H9 (cell line): ENCODE measurements around the gene IL1RL2. TPM values are rescaled to one million over a fixed set of nuclear protein-coding genes. Genes with fewer than 3 reads are reported as not detected.

Source experiments
- DNase-seq: peaks from one replicate; pipeline ENCODE4 v3.0.0-alpha.2; 2017
- H2AFZ ChIP-seq: one replicate; pipeline ENCODE4 v1.6.1; 2013; ENCODE audit warnings: mild to moderate bottlenecking, low read length, control low read depth, moderate library complexity
- H2AK5ac ChIP-seq: 2 replicates; pipeline ENCODE4 v1.6.1; 2013; ENCODE audit warnings: low read length, control low read depth, mixed read lengths; ENCODE audit not compliant: insufficient read length
- H2BK120ac ChIP-seq: one replicate; pipeline ENCODE4 v1.6.1; 2013; ENCODE audit warnings: low read depth, mild to moderate bottlenecking, low read length, control low read depth, inconsistent platforms; ENCODE audit not compliant: poor library complexity, severe bottlenecking
- H2BK12ac ChIP-seq: 2 replicates; pipeline ENCODE4 v1.6.1; 2013; ENCODE audit warnings: low read length, control low read depth, mixed read lengths, low read depth; ENCODE audit not compliant: insufficient read length
- H2BK15ac ChIP-seq: 2 replicates; pipeline ENCODE4 v1.6.1; 2013; ENCODE audit warnings: low read depth, low read length, control low read depth
- H2BK20ac ChIP-seq: one replicate; pipeline ENCODE4 v1.6.1; 2013; ENCODE audit warnings: low read depth, mild to moderate bottlenecking, low read length, control low read depth, inconsistent platforms; ENCODE audit not compliant: poor library complexity, severe bottlenecking
- H2BK5ac ChIP-seq: 2 replicates; pipeline ENCODE4 v1.6.1; 2013; ENCODE audit warnings: low read length, control low read depth, mixed read lengths; ENCODE audit not compliant: insufficient read length
- H3K14ac ChIP-seq: 2 replicates; pipeline ENCODE4 v1.6.1; 2013; ENCODE audit warnings: low read length, control low read depth; ENCODE audit not compliant: insufficient read depth
- H3K18ac ChIP-seq: 2 replicates; pipeline ENCODE4 v1.6.1; 2013; ENCODE audit warnings: low read depth, mild to moderate bottlenecking, mixed read lengths, low read length, control low read depth; ENCODE audit not compliant: insufficient read length
- H3K23ac ChIP-seq: 2 replicates; pipeline ENCODE4 v1.6.1; 2013; ENCODE audit warnings: low read length, control low read depth, mixed read lengths, low read depth; ENCODE audit not compliant: insufficient read length
- H3K23me2 ChIP-seq: 2 replicates; pipeline ENCODE4 v1.6.1; 2013; ENCODE audit warnings: low read depth, mild to moderate bottlenecking, mixed read lengths, low read length, control low read depth; ENCODE audit not compliant: insufficient read length, poor library complexity, severe bottlenecking
- H3K27ac ChIP-seq: 2 replicates; pipeline ENCODE4 v1.5.1; 2013; ENCODE audit warnings: low read length, control low read depth, mixed read lengths, low read depth; ENCODE audit not compliant: insufficient read length
- H3K27me3 ChIP-seq: 2 replicates; pipeline ENCODE4 v1.6.1; 2013; ENCODE audit warnings: low read length, control low read depth, inconsistent platforms; ENCODE audit not compliant: insufficient read depth
- H3K4ac ChIP-seq: 2 replicates; pipeline ENCODE4 v1.6.1; 2013; ENCODE audit warnings: low read depth, mild to moderate bottlenecking, control low read depth, inconsistent platforms, low read length, moderate library complexity
- H3K4me1 ChIP-seq: 2 replicates; pipeline ENCODE4 v1.6.1; 2013; ENCODE audit warnings: low read length, control low read depth, inconsistent platforms; ENCODE audit not compliant: insufficient read depth
- H3K4me2 ChIP-seq: 2 replicates; pipeline ENCODE4 v1.6.1; 2013; ENCODE audit warnings: low read length, control low read depth, mixed read lengths; ENCODE audit not compliant: insufficient read length, insufficient read depth
- H3K56ac ChIP-seq: 2 replicates; pipeline ENCODE4 v1.6.1; 2013; ENCODE audit warnings: low read depth, mild to moderate bottlenecking, mixed read lengths, low read length, control low read depth; ENCODE audit not compliant: insufficient read length
- H3K79me1 ChIP-seq: 2 replicates; pipeline ENCODE4 v1.6.1; 2013; ENCODE audit warnings: low read depth, mild to moderate bottlenecking, moderate library complexity, low read length, control low read depth, inconsistent platforms; ENCODE audit not compliant: insufficient read depth, poor library complexity, severe bottlenecking
- H3K79me2 ChIP-seq: 2 replicates; pipeline ENCODE4 v1.6.1; 2013; ENCODE audit warnings: low read length, control low read depth, inconsistent platforms; ENCODE audit not compliant: insufficient read depth
- H3K9ac ChIP-seq: 2 replicates; pipeline ENCODE4 v1.6.1; 2013; ENCODE audit warnings: low read length, control low read depth, mixed read lengths; ENCODE audit not compliant: insufficient read length; ENCODE audit errors: extremely low read depth
- H3K9me3 ChIP-seq: one replicate; pipeline ENCODE4 v1.6.1; 2013; ENCODE audit warnings: low read depth, low read length, inconsistent platforms; ENCODE audit not compliant: control insufficient read depth
- H3T11ph ChIP-seq: one replicate; pipeline ENCODE4 v1.6.1; 2013; ENCODE audit warnings: mild to moderate bottlenecking, low read length, control low read depth, inconsistent platforms
- H4K20me1 ChIP-seq: one replicate; pipeline ENCODE4 v1.6.1; 2013; ENCODE audit not compliant: control insufficient read depth, insufficient read length, insufficient read depth
- H4K5ac ChIP-seq: 2 replicates; pipeline ENCODE4 v1.6.1; 2013; ENCODE audit warnings: low read depth, mild to moderate bottlenecking, mixed read lengths, low read length, control low read depth; ENCODE audit not compliant: insufficient read length
- H4K8ac ChIP-seq: replicated peaks from 2 replicates; pipeline ENCODE4 v1.6.1; 2013; ENCODE audit warnings: low read length, control low read depth, mixed read lengths, low read depth; ENCODE audit not compliant: insufficient read length
- H4K91ac ChIP-seq: 2 replicates; pipeline ENCODE4 v1.6.1; 2013; ENCODE audit warnings: low read depth, mild to moderate bottlenecking, moderate library complexity, mixed read lengths, low read length, control low read depth; ENCODE audit not compliant: insufficient read length
- H3K27ac Mint-ChIP-seq, 3 experiments: 2 replicates in 2 of 3; 3 replicates in 1 of 3; pipeline ENCODE4 v1.8.0; 2020 to 2021; ENCODE audit warnings: mixed read lengths in 3 of 3, mild to moderate bottlenecking in 1 of 3, moderate library complexity in 1 of 3
- H3K27me3 Mint-ChIP-seq: 2 replicates; pipeline ENCODE4 v1.8.0; 2021; ENCODE audit warnings: low read depth, mild to moderate bottlenecking, moderate library complexity, mixed read lengths
- H3K36me3 Mint-ChIP-seq, 3 experiments: 2 replicates in 2 of 3; 3 replicates in 1 of 3; pipeline ENCODE4 v1.8.0; 2020 to 2021; ENCODE audit warnings: low read depth in 3 of 3, mixed read lengths in 3 of 3; ENCODE audit not compliant: insufficient read depth in 1 of 3
- H3K4me1 Mint-ChIP-seq, 2 experiments: 2 replicates each; pipeline ENCODE4 v1.8.0; 2020; ENCODE audit warnings: mixed read lengths in 2 of 2
- H3K4me3 Mint-ChIP-seq, 2 experiments: 2 replicates in 1 of 2; 3 replicates in 1 of 2; pipeline ENCODE4 v1.8.0; 2020 to 2021; ENCODE audit warnings: mild to moderate bottlenecking in 2 of 2, mixed read lengths in 2 of 2, moderate library complexity in 1 of 2
- H3K9me3 Mint-ChIP-seq, 2 experiments: 2 replicates in 1 of 2; 3 replicates in 1 of 2; pipeline ENCODE4 v1.8.0; 2020; ENCODE audit warnings: mild to moderate bottlenecking in 2 of 2, mixed read lengths in 2 of 2, moderate library complexity in 1 of 2
- WGBS: extraction: QIAGEN DNeasy Blood & Tissue Kit; methylation state at CpG from one replicate; pipeline ENCODE4 v1.1.7; 2013; ENCODE audit warnings: missing lambda C conversion rate, low lambda C conversion rate, mixed read lengths; ENCODE audit not compliant: insufficient read length; ENCODE audit errors: extremely low coverage; 5-methylcytosine and 5-hydroxymethylcytosine counted together
- total RNA-seq: library from RNA; stranded (reverse); gene quantifications from 2 replicates; pipeline ENCODE4 v1.2.1, GENCODE V29; 2021
- TF ChIP-seq, protein P1 (sequence below): fragments of 200-600 bp; sonication (generic); conservative IDR thresholded peaks from 3 replicates; pipeline ENCODE4 v1.8.0; 2021; ENCODE audit warnings: antibody characterized with exemption, mild to moderate bottlenecking

Gene IL1RL2
- total RNA-seq, 1 experiment from 2014 or later: not detected

DNA sequence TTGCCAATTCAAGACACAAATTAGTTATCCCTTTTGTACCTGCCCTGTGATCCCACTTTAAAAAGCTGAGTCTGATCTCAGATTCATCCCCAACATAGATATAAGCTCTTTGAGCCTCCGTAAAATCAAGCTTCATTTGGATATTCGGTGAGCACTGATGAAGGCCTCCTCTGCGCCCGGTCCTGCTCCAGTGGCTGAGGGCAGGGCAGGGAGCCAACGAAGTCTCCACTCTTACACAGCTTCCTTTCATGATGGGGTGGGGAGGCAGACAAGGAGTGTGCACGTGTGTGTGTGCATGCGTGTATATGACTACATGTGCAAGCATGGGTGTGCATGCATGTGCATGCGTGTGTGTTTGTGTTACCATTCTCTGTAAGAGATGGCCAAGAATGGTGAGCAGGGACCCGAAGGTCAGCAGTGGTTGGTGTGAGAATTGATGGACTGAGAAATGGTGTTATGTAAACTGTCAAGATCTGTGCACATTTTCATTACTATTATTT is 43.6 kb downstream of the IL1RL2 start:
- H3K27ac ChIP-seq: no peak overlapping the region
- no peaks in the 10 kb centered on the region for H3K9me3 ChIP-seq
- no peak for DNase-seq
- no peaks in the 10 kb centered on the region for H4K20me1 ChIP-seq
- no peaks in the 10 kb centered on the region for H3K79me2 ChIP-seq
- Mint-ChIP-seq H3K27me3 (peaks cover 2% of the 10 kb centered on the region; the same call in 1 of the 2 replicates), H3K27ac (no peak overlapping the region), H3K4me1 (peaks cover 10 to 12% of the 10 kb centered on the region in 2 experiments), H3K9me3 (no peaks in the 10 kb centered on the region), H3K36me3 (no peaks in the 10 kb centered on the region), H3K4me3 (no peak overlapping the region)
- H3K27me3 ChIP-seq: no peaks in the 10 kb centered on the region
- H2BK5ac ChIP-seq: no peak overlapping the region
- H3K14ac ChIP-seq: no peak overlapping the region
- H4K8ac ChIP-seq: no peak overlapping the region
- H3K4me2 ChIP-seq: no peak overlapping the region
- H3K4me1 ChIP-seq: 0 out of 2 replicates have a peak, but pooled peaks cover 2% of the 10 kb centered on the region
- no peak overlapping the region for H3K23ac ChIP-seq
- no peak overlapping the region for H2BK20ac ChIP-seq
- H3K23me2 ChIP-seq: no peaks in the 10 kb centered on the region
- no peak overlapping the region for H3K56ac ChIP-seq
- H4K91ac ChIP-seq: no peak overlapping the region
- no peak overlapping the region for H2BK120ac ChIP-seq
- no peak overlapping the region for H2AFZ ChIP-seq
- H2BK12ac ChIP-seq: no peak overlapping the region
- WGBS: no CpG with 5 or more reads among the region's 9 CpGs
- H2BK15ac ChIP-seq: no peak overlapping the region
- no peak overlapping the region for H3K9ac ChIP-seq
- H3K79me1 ChIP-seq: no peaks in the 10 kb centered on the region
- H2AK5ac ChIP-seq: no peak overlapping the region
- H4K5ac ChIP-seq: no peak overlapping the region
- H3T11ph ChIP-seq: no peak overlapping the region
- H3K18ac ChIP-seq: no peak overlapping the region
- TF ChIP-seq, protein P1, sequence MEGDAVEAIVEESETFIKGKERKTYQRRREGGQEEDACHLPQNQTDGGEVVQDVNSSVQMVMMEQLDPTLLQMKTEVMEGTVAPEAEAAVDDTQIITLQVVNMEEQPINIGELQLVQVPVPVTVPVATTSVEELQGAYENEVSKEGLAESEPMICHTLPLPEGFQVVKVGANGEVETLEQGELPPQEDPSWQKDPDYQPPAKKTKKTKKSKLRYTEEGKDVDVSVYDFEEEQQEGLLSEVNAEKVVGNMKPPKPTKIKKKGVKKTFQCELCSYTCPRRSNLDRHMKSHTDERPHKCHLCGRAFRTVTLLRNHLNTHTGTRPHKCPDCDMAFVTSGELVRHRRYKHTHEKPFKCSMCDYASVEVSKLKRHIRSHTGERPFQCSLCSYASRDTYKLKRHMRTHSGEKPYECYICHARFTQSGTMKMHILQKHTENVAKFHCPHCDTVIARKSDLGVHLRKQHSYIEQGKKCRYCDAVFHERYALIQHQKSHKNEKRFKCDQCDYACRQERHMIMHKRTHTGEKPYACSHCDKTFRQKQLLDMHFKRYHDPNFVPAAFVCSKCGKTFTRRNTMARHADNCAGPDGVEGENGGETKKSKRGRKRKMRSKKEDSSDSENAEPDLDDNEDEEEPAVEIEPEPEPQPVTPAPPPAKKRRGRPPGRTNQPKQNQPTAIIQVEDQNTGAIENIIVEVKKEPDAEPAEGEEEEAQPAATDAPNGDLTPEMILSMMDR: no peak
- H3K4ac ChIP-seq: no peak overlapping the region
